ENCODE results near the gene PCDHGA1.
A peak's percentile ranks its signal among the peaks of the same experiment; 100 is the strongest.
"Not testable (repeated sequence)": the region's sequence is repeated elsewhere in the genome, so short reads cannot be mapped to it uniquely, and the experiment has no call there.

The PCDHGA1 gene

DNA sequence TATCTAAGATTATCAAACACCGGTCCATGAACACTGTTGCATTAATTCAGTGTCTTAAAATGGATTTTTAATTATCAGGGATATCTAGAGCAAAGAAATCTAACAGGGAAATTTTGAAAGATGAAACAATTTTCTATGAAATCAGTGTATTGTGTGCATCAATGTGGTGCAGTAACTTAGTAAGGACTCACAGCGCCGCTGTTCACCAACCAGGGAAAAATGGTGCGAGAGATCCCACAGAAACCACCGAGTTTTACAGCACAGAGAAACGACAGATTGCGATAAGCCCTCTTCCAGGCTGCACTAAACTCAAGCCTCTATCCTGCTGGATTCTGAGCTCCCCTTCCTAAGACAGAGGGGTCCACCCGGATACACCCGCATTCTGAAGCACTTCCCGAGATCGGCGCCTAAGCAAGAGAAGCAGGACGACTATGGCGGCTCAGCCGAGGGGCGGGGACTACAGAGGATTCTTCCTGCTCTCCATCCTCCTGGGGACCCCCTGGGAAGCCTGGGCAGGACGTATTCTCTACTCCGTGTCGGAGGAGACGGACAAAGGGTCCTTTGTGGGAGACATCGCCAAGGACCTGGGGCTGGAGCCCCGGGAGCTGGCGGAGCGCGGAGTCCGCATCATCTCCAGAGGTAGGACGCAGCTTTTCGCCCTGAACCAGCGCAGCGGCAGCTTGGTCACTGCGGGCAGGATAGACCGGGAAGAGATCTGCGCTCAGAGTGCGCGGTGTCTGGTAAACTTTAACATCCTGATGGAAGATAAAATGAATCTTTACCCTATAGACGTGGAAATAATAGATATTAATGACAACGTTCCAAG lies 52.4 kb downstream of the PCDHGA1 start, which contains the start of gene PCDHGA7:
PCDHGA7 (plus strand) TSS at position 274 of the 826 bp plus-strand sequence; CDS start at position 432, 158 bp downstream.
- DNase-seq (ENCODE audit: low read depth), result no peak

DNA sequence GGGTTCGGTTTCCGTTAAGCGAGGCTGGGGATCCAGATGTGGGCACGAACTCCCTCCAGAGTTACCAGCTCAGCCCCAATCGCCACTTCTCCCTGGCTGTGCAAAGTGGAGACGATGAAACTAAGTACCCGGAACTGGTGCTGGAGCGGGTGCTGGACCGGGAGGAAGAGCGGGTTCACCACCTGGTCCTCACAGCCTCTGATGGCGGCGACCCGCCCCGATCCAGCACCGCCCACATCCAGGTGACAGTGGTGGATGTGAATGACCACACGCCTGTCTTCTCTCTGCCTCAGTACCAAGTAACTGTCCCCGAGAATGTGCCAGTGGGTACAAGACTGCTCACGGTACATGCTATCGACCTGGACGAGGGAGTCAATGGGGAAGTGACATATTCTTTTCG lies 53.0 kb downstream of the PCDHGA1 start:
- no peak for DNase-seq (ENCODE audit: low read depth)

DNA sequence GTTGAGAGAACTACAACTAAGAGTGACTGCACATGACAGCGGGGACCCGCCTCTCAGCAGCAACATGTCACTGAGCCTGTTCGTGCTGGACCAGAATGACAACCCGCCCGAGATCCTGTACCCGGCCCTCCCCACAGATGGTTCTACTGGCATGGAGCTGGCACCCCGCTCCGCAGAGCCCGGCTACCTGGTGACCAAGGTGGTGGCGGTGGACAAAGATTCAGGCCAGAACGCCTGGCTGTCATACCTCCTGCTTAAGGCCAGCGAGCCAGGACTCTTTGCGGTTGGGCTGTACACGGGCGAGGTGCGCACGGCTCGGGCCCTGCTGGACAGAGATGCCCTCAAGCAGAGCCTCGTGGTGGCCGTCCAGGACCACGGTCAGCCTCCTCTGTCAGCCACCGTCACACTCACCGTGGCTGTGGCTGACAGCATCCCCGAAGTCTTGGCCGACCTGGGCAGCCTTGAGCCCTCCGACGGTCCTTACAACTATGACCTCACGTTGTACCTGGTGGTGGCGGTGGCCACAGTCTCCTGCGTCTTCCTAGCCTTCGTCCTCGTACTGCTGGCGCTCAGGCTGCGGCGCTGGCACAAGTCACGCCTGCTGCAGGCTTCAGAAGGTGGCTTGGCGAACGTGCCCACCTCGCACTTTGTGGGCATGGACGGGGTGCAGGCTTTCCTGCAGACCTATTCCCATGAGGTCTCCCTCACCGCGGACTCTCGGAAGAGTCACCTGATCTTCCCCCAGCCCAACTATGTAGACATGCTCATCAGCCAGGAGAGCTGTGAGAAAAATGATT lies 54.4 kb downstream of the PCDHGA1 start:
- DNase-seq (ENCODE audit: low read depth), result no peak

DNA sequence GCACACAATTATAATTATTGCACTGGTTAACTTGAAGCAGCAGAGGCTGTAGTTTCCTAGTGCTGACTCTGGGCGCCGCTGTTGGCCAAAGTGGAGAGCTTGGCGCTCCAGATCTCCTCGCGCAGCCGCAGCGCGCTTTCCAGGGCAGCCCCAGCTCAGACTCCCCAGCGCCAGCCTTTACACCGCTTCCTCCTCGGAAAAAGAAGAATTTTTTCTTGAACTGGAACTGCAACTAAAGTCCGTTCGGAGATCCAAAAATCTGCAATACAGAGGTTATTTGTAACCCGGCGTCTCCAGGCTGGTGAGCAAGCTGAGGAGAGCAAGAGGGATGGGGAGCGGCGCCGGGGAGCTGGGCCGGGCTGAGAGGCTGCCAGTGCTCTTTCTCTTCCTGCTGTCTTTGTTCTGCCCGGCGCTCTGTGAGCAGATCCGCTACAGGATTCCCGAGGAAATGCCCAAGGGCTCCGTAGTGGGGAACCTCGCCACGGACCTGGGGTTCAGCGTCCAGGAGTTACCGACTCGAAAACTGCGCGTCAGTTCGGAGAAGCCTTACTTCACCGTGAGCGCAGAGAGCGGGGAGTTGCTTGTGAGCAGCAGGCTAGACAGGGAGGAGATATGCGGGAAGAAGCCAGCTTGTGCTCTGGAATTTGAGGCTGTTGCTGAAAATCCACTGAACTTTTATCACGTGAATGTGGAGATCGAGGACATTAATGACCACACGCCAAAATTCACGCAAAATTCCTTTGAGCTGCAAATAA lies 57.4 kb downstream of the PCDHGA1 start, which contains the start of gene PCDHGB4:
PCDHGB4 (plus strand) TSS at position 142 of the 755 bp plus-strand sequence; CDS start at position 329, 187 bp downstream.
- not testable (repeated sequence) for DNase-seq (ENCODE audit: low read depth)

GRCh38 chr5:141388661-141389060 lies 58.3 kb downstream of the PCDHGA1 start:
- no peak for DNase-seq (ENCODE audit: low read depth)

- DNase-seq (ENCODE audit: low read depth), result no peak
Observed at GRCh38 chr5:141389153-141390042, 59.1 kb downstream of the PCDHGA1 start.

DNA sequence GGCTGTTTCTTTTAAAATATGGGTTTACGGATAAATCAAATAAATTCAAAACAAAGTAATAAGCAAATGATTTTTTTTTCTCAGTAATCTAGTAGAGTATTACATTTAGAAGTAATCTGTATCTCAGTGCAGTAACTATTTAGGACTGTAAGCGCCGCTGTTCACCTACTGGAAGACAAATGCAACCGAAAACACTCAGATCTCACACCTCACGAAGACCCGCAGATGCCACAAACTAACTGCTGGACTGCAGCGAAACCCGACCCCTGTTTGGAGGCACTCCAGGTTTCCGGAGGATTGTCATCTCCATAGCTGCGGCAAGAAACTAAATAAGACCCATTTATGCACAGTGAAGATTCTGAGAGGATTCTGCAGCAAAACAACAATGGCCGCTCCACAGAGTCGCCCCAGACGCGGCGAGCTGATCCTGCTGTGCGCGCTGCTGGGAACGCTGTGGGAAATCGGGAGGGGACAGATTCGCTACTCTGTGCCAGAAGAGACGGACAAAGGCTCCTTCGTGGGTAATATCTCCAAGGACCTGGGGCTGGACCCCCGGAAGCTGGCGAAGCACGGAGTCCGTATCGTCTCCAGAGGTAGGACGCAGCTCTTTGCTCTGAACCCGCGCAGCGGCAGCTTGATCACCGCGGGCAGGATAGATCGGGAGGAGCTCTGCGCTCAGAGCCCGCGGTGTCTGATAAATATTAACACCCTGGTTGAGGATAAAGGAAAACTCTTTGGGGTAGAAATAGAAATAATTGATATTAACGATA lies 62.3 kb downstream of the PCDHGA1 start, which contains the start of gene PCDHGA8:
PCDHGA8 (plus strand) TSS at position 205 of the 770 bp plus-strand sequence; CDS start at position 386, 181 bp downstream.
- DNase-seq (ENCODE audit: low read depth), result no peak

DNA sequence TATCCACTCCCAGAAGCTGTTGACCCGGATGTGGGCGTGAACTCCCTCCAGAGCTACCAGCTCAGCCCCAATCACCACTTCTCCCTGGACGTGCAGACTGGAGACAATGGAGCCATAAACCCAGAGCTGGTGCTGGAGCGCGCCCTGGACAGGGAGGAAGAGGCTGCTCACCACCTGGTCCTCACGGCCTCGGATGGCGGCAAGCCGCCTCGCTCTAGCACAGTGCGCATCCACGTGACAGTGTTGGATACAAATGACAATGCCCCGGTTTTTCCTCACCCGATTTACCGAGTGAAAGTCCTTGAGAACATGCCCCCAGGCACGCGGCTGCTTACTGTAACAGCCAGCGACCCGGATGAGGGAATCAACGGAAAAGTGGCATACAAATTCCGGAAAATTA lies 63.0 kb downstream of the PCDHGA1 start:
- no peak for DNase-seq (ENCODE audit: low read depth)

DNA sequence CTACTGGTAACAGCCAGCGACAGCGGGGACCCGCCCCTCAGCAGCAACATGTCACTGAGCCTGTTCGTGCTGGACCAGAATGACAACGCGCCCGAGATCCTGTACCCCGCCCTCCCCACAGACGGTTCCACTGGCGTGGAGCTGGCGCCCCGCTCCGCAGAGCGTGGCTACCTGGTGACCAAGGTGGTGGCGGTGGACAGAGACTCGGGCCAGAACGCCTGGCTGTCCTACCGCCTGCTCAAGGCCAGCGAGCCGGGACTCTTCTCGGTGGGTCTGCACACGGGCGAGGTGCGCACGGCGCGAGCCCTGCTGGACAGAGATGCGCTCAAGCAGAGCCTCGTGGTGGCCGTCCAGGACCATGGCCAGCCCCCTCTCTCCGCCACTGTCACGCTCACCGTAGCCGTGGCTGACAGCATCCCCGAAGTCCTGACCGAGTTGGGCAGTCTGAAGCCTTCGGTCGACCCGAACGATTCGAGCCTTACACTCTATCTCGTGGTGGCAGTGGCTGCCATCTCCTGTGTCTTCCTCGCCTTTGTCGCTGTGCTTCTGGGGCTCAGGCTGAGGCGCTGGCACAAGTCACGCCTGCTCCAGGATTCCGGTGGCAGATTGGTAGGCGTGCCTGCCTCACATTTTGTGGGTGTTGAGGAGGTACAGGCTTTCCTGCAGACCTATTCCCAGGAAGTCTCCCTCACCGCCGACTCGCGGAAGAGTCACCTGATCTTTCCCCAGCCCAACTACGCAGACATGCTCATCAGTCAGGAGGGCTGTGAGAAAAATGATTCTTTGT lies 64.3 kb downstream of the PCDHGA1 start:
- DNase-seq (ENCODE audit: low read depth), result not testable (repeated sequence)

DNA sequence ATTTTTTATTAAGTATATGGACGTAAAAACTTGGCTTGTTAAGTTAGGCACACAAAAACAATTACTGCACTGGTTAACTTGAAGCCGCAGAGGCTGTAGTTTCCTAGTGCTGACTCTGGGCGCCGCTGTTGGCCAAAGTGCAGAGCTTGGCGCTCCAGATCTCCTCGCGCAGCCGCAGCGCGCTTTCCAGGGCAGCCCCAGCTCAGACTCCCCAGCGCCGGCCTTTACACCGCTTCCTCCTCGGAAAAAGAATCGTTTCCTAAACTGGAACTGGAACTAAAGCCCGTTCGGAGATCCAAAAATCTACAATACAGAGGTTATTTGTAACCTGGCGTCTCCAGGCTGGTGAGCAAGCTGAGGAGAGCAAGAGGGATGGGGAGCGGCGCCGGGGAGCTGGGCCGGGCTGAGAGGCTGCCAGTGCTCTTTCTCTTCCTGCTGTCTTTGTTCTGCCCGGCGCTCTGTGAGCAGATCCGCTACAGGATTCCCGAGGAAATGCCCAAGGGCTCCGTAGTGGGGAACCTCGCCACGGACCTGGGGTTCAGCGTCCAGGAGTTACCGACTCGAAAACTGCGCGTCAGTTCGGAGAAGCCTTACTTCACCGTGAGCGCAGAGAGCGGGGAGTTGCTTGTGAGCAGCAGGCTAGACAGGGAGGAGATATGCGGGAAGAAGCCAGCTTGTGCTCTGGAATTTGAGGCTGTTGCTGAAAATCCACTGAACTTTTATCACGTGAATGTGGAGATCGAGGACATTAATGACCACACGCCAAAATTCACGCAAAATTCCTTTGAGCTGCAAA lies 67.6 kb downstream of the PCDHGA1 start, which contains the start of gene PCDHGB5:
PCDHGB5 (plus strand) TSS at position 192 of the 796 bp plus-strand sequence; CDS start at position 373, 181 bp downstream.
- peak; percentile 24 for DNase-seq (ENCODE audit: low read depth)

DNA sequence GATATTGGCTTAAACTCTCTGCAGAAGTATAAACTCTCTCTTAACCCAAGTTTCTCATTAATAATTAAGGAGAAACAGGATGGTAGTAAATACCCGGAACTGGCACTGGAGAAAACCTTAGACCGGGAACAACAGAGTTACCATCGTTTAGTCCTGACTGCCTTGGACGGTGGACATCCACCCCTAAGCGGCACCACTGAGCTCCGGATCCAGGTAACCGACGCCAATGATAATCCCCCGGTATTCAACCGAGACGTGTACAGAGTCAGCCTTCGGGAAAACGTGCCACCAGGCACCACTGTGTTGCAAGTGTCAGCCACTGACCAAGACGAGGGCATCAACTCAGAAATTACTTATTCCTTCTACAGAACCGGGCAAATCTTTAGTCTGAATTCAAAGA lies 68.3 kb downstream of the PCDHGA1 start:
- no peak for DNase-seq (ENCODE audit: low read depth)

GRCh38 chr5:141399555-141400258 lies 69.4 kb downstream of the PCDHGA1 start:
- no peak for DNase-seq (ENCODE audit: low read depth)

GRCh38 chr5:141402553-141403243 lies 72.4 kb downstream of the PCDHGA1 start, which contains the start of gene PCDHGA9:
Gene PCDHGA9 (plus strand): TSS chr5:141402778. CDS start chr5:141402953, 175 bp downstream.
- no peak for DNase-seq (ENCODE audit: low read depth)

DNA sequence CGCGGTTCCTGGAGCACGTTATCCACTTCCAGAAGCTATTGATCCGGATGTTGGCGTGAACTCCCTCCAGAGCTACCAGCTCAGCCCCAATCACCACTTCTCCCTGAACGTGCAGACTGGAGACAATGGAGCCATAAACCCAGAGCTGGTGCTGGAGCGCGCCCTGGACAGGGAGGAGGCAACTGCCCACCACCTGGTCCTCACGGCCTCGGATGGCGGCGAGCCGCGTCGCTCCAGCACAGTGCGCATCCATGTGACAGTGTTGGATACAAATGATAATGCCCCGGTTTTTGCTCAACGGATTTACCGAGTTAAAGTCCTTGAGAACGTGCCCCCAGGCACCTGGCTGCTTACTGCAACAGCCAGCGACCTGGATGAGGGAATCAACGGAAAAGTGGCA lies 73.1 kb downstream of the PCDHGA1 start:
- no peak for DNase-seq (ENCODE audit: low read depth)

DNA sequence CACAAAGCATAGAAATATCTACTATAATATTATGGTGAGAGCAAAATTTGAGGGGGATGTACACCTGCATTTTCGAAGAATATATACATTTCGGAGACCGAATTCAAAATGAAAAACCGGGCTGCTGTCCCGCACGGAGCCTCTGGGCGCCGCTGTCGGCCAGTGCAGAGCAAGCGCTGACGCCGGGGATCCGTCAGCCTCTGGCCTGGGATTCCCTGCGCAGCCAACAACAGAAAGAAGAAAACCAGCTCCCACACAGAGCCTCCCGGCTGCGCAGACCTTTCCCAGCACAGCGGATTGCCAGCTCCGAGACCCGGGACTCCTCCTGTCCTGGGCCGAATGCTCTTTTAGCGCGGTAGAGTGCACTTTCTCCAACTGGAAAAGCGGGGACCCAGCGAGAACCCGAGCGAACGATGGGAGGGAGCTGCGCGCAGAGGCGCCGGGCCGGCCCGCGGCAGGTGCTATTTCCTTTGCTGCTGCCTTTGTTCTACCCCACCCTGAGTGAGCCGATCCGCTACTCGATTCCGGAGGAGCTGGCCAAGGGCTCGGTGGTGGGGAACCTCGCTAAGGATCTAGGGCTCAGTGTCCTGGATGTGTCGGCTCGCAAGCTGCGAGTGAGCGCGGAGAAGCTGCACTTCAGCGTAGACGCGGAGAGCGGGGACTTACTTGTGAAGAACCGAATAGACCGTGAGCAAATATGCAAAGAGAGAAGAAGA lies 77.6 kb downstream of the PCDHGA1 start, which contains the start of gene PCDHGB6:
PCDHGB6 (plus strand) TSS at position 232 of the 716 bp plus-strand sequence; CDS start at position 414, 182 bp downstream.
- not testable (repeated sequence) for DNase-seq (ENCODE audit: low read depth)
